HuH-7 (cell line): ENCODE results near the gene S100B.

ENCODE experiments used
- DNase-seq: peaks from one replicate; pipeline ENCODE4 v3.0.0; 2011; ENCODE audit warnings: low spot score

Gene S100B

GRCh38 chr21:46627726-46628125 lies 22.8 kb upstream of the S100B start:
- DNase-seq, result no peak

- no peak for DNase-seq
Observed at GRCh38 chr21:46626975-46627501, 22.2 kb upstream of the S100B start.

GRCh38 chr21:46626536-46626935 lies 21.7 kb upstream of the S100B start:
- DNase-seq, result no peak

GRCh38 chr21:46625759-46626158 lies 20.9 kb upstream of the S100B start:
- no peak for DNase-seq

- no peak for DNase-seq
Observed at GRCh38 chr21:46624050-46624449, 19.2 kb upstream of the S100B start.

- peak; percentile 47 for DNase-seq
Observed at GRCh38 chr21:46622226-46622625, 17.3 kb upstream of the S100B start.

GRCh38 chr21:46621457-46622182 lies 16.7 kb upstream of the S100B start:
- DNase-seq, result no peak

- no peak for DNase-seq
Observed at GRCh38 chr21:46620846-46621245, 16.0 kb upstream of the S100B start.

- no peak for DNase-seq
Observed at GRCh38 chr21:46619846-46620245, 15.0 kb upstream of the S100B start.

- DNase-seq, result no peak
Observed at GRCh38 chr21:46618738-46619379, 14.0 kb upstream of the S100B start.

- no peak for DNase-seq
Observed at GRCh38 chr21:46617267-46618051, 12.6 kb upstream of the S100B start.

- DNase-seq, result no peak
Observed at GRCh38 chr21:46616656-46617055, 11.8 kb upstream of the S100B start.

GRCh38 chr21:46616050-46616449 lies 11.2 kb upstream of the S100B start:
- DNase-seq, result no peak

- no peak for DNase-seq
Observed at GRCh38 chr21:46613391-46613790, 8.5 kb upstream of the S100B start.

GRCh38 chr21:46610018-46610701 lies 5.3 kb upstream of the S100B start:
- DNase-seq, result no peak

GRCh38 chr21:46608672-46609111 lies 3.8 kb upstream of the S100B start:
- DNase-seq, result no peak

- DNase-seq, result no peak
Observed at GRCh38 chr21:46607636-46608035, 2.8 kb upstream of the S100B start.

- no peak for DNase-seq
Observed at GRCh38 chr21:46606427-46606813, 1.5 kb upstream of the S100B start.

- no peak for DNase-seq
Observed at GRCh38 chr21:46605767-46606426, 1.0 kb upstream of the S100B start.

- no peak for DNase-seq
Observed at GRCh38 chr21:46604329-46604974, 430 bp downstream of the S100B start.

GRCh38 chr21:46603228-46603627 lies 1.7 kb downstream of the S100B start:
- DNase-seq, result no peak
